Measurements from ENCODE around the gene RRP8. TPM values are rescaled to one million over a fixed set of nuclear protein-coding genes. Genes with fewer than 3 reads are reported as not detected.

RRP8 gene
- total RNA-seq, 1 experiment from 2014 or later: 17.8 TPM

GRCh38 chr11:6633422-6634408, 30.3 kb upstream of the RRP8 start:
- no peak overlapping the region for H3K4me3 ChIP-seq (replicated peaks in 1 of 2; ENCODE audit: low read depth in 1 of 2, low read length in 2 of 2)
- H3K27ac ChIP-seq (ENCODE audit: low read depth, low read length): no peak overlapping the region
- no peak overlapping the region for H3K4me2 ChIP-seq (ENCODE audit: low read length)
- H3K4me1 ChIP-seq (ENCODE audit: control insufficient read depth in 1 of 2, insufficient read depth in 2 of 2, low read length in 2 of 2): peaks cover 6 to 14% of the 10 kb centered on the region in 2 experiments; a peak in 3 of 4 replicates
- no peaks in the 10 kb centered on the region for H3K27me3 ChIP-seq (ENCODE audit: insufficient read depth, low read length)
- no peaks in the 10 kb centered on the region for H3K9me2 ChIP-seq (ENCODE audit: insufficient read depth)
- ATAC-seq: no peak
- DNase-seq (ENCODE audit: low read depth, low spot score): no peak
- no peak for TF ChIP-seq YY1 (IDR thresholded peaks at IDR 0.05; ENCODE audit: extremely low read depth, insufficient replicate concordance, low read depth, low read length)
- no peak for TF ChIP-seq EGR1 (IDR thresholded peaks at IDR 0.05; ENCODE audit: low read depth)
- TF ChIP-seq ZFX (IDR thresholded peaks at IDR 0.05): no peak
- no peak for TF ChIP-seq SP1 (IDR thresholded peaks at IDR 0.05; ENCODE audit: low read depth)
- no peak for TF ChIP-seq RAD21 (IDR thresholded peaks at IDR 0.05; ENCODE audit: low read depth)
- no peak for TF ChIP-seq CBX3 (IDR thresholded peaks at IDR 0.05; ENCODE audit: low read depth)
- no peak for TF ChIP-seq REST (IDR thresholded peaks at IDR 0.05; ENCODE audit: low read depth)
- no peak for TF ChIP-seq ATF3 (IDR thresholded peaks at IDR 0.05)
- TF ChIP-seq EZH2phosphoT487 (IDR thresholded peaks at IDR 0.05; ENCODE audit: borderline replicate concordance): no peak
- TF ChIP-seq EZH2 (IDR thresholded peaks at IDR 0.05): no peak
- TF ChIP-seq TCF7L2 (IDR thresholded peaks at IDR 0.05; ENCODE audit: borderline replicate concordance, extremely low read depth, insufficient read depth, insufficient read length): no peak
- no peak for TF ChIP-seq ZBTB33 (IDR thresholded peaks at IDR 0.05; ENCODE audit: extremely low read depth, insufficient replicate concordance, low read length)
- no peak for TF ChIP-seq ELF1 (IDR thresholded peaks at IDR 0.05; ENCODE audit: borderline replicate concordance, low read depth)
- no peak for TF ChIP-seq CTCF (IDR thresholded peaks at IDR 0.05 in 2 of 3, conservative IDR thresholded peaks at IDR 0.05 in 1 of 3; ENCODE audit: borderline replicate concordance in 1 of 3, insufficient read depth in 1 of 3, low read depth in 2 of 3, low read length in 2 of 3)
- TF ChIP-seq JUND (IDR thresholded peaks at IDR 0.05): no peak
- no peak for TF ChIP-seq CEBPB (IDR thresholded peaks at IDR 0.05; ENCODE audit: low read depth)
- TF ChIP-seq ZNF274 (IDR thresholded peaks at IDR 0.05; ENCODE audit: low read depth, low read length): no peak
- TF ChIP-seq POLR2A (IDR thresholded peaks at IDR 0.05; ENCODE audit: borderline replicate concordance, extremely low read depth, insufficient read depth, insufficient read length): no peak
- no peak for TF ChIP-seq SRF (IDR thresholded peaks at IDR 0.05; ENCODE audit: low read depth)
- CTCF ChIA-PET: no interaction called here
- H4K20me1 ChIP-seq (ENCODE audit: insufficient read depth): no peaks in the 10 kb centered on the region
- POLR2A ChIA-PET: no interaction called here
- H3K36me3 ChIP-seq (ENCODE audit: control insufficient read depth in 1 of 2, insufficient read depth in 2 of 2, low read length in 2 of 2): no peaks in the 10 kb centered on the region
- no TSS peak for BruUV-seq (replicated peaks)
- H3K79me2 ChIP-seq (ENCODE audit: insufficient read depth, low read length): no peaks in the 10 kb centered on the region
- H3K9ac ChIP-seq (ENCODE audit: low read length): no peak overlapping the region
- intact Hi-C loops (cut with micrococcal nuclease): no loop called here
- no peak overlapping the region for H2AFZ ChIP-seq (ENCODE audit: low read depth, low read length, poor library complexity, severe bottlenecking)
- no peaks in the 10 kb centered on the region for H3K9me3 ChIP-seq (ENCODE audit: control insufficient read depth in 1 of 2, insufficient read depth in 1 of 2, low read depth in 1 of 2, low read length in 2 of 2)
- RAD21 ChIA-PET (ENCODE audit: low non-redundant PET in 1 of 2, low total read pairs in 2 of 2, uncharacterized antibody in 2 of 2, unreplicated experiment in 2 of 2): no interaction called here

Measured in HCT116 (cell line).